ENCODE results near the gene OR8B2.

The OR8B2 gene

GRCh38 chr11:124339396-124340141 is 44.7 kb downstream of the OR8B2 start:
- peaks cover 4% of the 10 kb centered on the region for H3K27me3 Mint-ChIP-seq (ENCODE audit: low read depth)
- TF ChIP-seq CTCF (IDR thresholded peaks at IDR 0.05; ENCODE audit: unreplicated experiment in 3 of 3), result no peak

More at GRCh38 chr11:124339396-124340141, 44.7 kb downstream of the OR8B2 start:
- no peaks in the 10 kb centered on the region for H3K9me3 Mint-ChIP-seq
- H3K36me3 Mint-ChIP-seq (ENCODE audit: low read depth), result no peaks in the 10 kb centered on the region
- no peaks in the 10 kb centered on the region for H3K4me1 Mint-ChIP-seq
- H3K4me3 Mint-ChIP-seq, result no peak overlapping the region
- H3K27ac Mint-ChIP-seq, result no peak overlapping the region

All from nephron (organoid).